DND-41 (cell line): ENCODE results near the gene FHAD1.

ENCODE experiments used
- ATAC-seq: fragments of 200-7000 bp; cut with Tn5 transposase; 3 replicates; pipeline ENCODE4 v1.9.1; 2021; ENCODE audit warnings: low read depth; ENCODE audit not compliant: insufficient read depth
- DNase-seq: peaks from one replicate; pipeline ENCODE4 v3.0.0-alpha.2; 2020
- H2AFZ ChIP-seq: 2 replicates; pipeline ENCODE4 v1.6.0; 2012; ENCODE audit warnings: low read depth, low read length
- H3K27ac ChIP-seq: 2 replicates; pipeline ENCODE4 v1.5.1; 2012; ENCODE audit warnings: low read length, inconsistent platforms
- H3K27me3 ChIP-seq: fragments of 200-600 bp; sonication (generic); 2 replicates; pipeline ENCODE4 v1.6.0; 2012; ENCODE audit warnings: low read length, mild to moderate bottlenecking, inconsistent platforms; ENCODE audit not compliant: insufficient read depth, poor library complexity
- H3K36me3 ChIP-seq: 2 replicates; pipeline ENCODE4 v1.5.1; 2012; ENCODE audit warnings: low read length, inconsistent platforms; ENCODE audit not compliant: insufficient read depth
- H3K4me1 ChIP-seq: 2 replicates; pipeline ENCODE4 v1.5.1; 2012; ENCODE audit warnings: mild to moderate bottlenecking, low read length; ENCODE audit not compliant: insufficient read depth
- H3K4me2 ChIP-seq: 2 replicates; pipeline ENCODE4 v1.6.0; 2012; ENCODE audit warnings: mild to moderate bottlenecking, moderate library complexity, low read length, inconsistent platforms; ENCODE audit not compliant: insufficient read depth
- H3K4me3 ChIP-seq, 2 experiments: fragments of 200-600 bp in 1 of 2; shearing (Covaris generic) in 1 of 2; 2 replicates each; pipeline ENCODE4 v1.5.1; 2012 to 2016; ENCODE audit warnings: inconsistent platforms in 2 of 2, low read length in 2 of 2, mild to moderate bottlenecking in 2 of 2, low read depth in 1 of 2, moderate library complexity in 1 of 2
- H3K79me2 ChIP-seq: 2 replicates; pipeline ENCODE4 v1.6.0; 2012; ENCODE audit warnings: low read length, inconsistent platforms; ENCODE audit not compliant: insufficient read depth
- H3K9ac ChIP-seq: 2 replicates; pipeline ENCODE4 v1.6.0; 2012; ENCODE audit warnings: low read depth, mild to moderate bottlenecking, inconsistent platforms, low read length, moderate library complexity
- H3K9me3 ChIP-seq: 2 replicates; pipeline ENCODE4 v1.5.1; 2012; ENCODE audit warnings: low read length, moderate library complexity, mild to moderate bottlenecking, inconsistent platforms; ENCODE audit not compliant: insufficient read depth, severe bottlenecking
- H4K20me1 ChIP-seq: 2 replicates; pipeline ENCODE4 v1.6.0; 2012; ENCODE audit warnings: low read length; ENCODE audit not compliant: insufficient read depth
- EZH2 ChIP-seq: IDR thresholded peaks from 3 replicates; pipeline ENCODE4 v1.6.1; 2012; ENCODE audit warnings: borderline replicate concordance, low read depth, mild to moderate bottlenecking, moderate library complexity, low read length, inconsistent platforms; ENCODE audit not compliant: severe bottlenecking
- TF ChIP-seq, protein P1 (sequence below): IDR thresholded peaks from 2 replicates; pipeline ENCODE4 v1.5.1; 2012; ENCODE audit warnings: borderline replicate concordance, low read length, moderate library complexity, mild to moderate bottlenecking; ENCODE audit not compliant: poor library complexity, severe bottlenecking; ENCODE audit errors: extremely low read depth

FHAD1 gene

DNA sequence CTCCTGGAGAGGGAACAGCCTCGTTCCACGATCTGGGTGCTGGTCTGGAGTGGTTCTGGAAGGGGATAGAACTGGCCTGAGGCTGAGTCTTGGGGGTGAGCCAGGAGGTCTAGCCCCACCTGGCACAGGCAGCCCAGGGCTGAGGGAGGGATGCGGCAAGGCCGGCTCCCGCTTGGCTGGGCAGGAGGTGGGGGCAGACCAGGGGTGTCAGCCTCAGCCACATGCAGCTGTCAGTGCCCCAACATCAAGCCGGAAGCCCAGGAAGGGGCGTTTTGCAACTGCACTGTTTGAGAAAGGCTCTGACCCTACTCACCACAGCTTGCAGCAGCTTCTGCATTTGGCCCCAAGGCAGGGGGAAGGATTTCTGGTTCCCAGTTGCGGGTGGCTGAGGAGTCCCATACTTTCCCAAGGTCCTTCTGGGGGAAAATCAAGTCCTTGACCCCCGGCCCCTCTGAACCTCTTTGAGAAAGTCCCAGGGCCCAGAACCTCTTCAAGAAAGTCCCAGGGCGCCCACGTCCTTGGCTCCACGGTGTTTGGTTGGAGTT, 164.6 kb downstream of the FHAD1 start:
- no peaks in the 10 kb centered on the region for H3K9me3 ChIP-seq
- ATAC-seq, result no peak
- H3K4me3 ChIP-seq, result peak overlapping the region in 1 of 2 experiments; percentile 80; a peak in 2 of 4 replicates
- peaks cover 9% of the 10 kb centered on the region; the same call in 1 of the 2 replicates for H3K36me3 ChIP-seq
- H3K27me3 ChIP-seq, result peaks cover 19% of the 10 kb centered on the region
- H2AFZ ChIP-seq, result no peak overlapping the region
- H3K4me2 ChIP-seq, result peak overlapping the region; percentile 85
- peaks cover 67% of the 10 kb centered on the region for H4K20me1 ChIP-seq
- peak; percentile 24 for DNase-seq
- peaks cover 16% of the 10 kb centered on the region for H3K79me2 ChIP-seq
- peaks cover 38% of the 10 kb centered on the region for H3K4me1 ChIP-seq
- no peak for TF ChIP-seq EZH2
- TF ChIP-seq, protein P1, sequence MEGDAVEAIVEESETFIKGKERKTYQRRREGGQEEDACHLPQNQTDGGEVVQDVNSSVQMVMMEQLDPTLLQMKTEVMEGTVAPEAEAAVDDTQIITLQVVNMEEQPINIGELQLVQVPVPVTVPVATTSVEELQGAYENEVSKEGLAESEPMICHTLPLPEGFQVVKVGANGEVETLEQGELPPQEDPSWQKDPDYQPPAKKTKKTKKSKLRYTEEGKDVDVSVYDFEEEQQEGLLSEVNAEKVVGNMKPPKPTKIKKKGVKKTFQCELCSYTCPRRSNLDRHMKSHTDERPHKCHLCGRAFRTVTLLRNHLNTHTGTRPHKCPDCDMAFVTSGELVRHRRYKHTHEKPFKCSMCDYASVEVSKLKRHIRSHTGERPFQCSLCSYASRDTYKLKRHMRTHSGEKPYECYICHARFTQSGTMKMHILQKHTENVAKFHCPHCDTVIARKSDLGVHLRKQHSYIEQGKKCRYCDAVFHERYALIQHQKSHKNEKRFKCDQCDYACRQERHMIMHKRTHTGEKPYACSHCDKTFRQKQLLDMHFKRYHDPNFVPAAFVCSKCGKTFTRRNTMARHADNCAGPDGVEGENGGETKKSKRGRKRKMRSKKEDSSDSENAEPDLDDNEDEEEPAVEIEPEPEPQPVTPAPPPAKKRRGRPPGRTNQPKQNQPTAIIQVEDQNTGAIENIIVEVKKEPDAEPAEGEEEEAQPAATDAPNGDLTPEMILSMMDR, result no peak
- H3K27ac ChIP-seq, result no peak overlapping the region
- H3K9ac ChIP-seq, result peak overlapping the region; percentile 86; the same call in 1 of the 2 replicates

DNA sequence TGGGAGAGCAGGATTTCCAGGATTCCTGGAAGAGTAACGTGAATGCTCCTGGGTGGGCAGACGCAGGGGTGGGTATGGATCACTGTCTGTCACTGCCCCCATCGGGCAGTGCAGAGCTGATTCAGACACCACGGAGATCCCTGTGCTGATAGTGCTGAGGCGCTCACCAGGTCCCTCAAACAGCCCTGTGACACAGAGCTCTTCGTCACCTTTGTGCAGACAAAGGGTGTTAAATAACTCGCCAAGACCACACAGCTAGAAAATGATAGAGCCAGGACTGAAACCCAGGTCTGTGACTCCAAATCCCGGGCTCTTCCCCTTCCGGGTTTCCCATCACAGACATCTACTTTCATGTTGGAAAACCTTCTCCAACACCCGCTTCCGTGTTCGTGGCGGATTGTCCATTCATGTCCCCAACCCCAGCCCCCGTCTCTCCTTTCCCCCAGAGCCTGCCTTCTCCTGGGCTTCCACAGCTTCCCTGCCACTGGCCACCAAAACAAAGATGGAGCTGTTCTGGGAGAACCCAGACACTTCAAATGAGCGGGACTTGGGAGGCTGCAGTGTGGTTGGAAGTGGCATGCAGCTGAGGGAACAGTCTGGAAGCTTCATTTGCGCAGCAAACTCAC, 165.3 kb downstream of the FHAD1 start:
- TF ChIP-seq, protein P1, result no peak
- no peak for TF ChIP-seq EZH2
- Histone ChIP-seq H3K4me2 (peak overlapping the region; percentile 85; the same call in 1 of the 2 replicates), H3K9ac (no peak overlapping the region), H2AFZ (no peak overlapping the region), H3K4me1 (peaks cover 44% of the 10 kb centered on the region), H3K79me2 (peaks cover 16% of the 10 kb centered on the region), H4K20me1 (peaks cover 73% of the 10 kb centered on the region), H3K36me3 (peaks cover 9% of the 10 kb centered on the region; the same call in 1 of the 2 replicates), H3K27me3 (peaks cover 17% of the 10 kb centered on the region), H3K4me3 (no peak overlapping the region), H3K27ac (no peak overlapping the region), H3K9me3 (no peaks in the 10 kb centered on the region)
- ATAC-seq (no peak), DNase-seq (no peak)

DNA sequence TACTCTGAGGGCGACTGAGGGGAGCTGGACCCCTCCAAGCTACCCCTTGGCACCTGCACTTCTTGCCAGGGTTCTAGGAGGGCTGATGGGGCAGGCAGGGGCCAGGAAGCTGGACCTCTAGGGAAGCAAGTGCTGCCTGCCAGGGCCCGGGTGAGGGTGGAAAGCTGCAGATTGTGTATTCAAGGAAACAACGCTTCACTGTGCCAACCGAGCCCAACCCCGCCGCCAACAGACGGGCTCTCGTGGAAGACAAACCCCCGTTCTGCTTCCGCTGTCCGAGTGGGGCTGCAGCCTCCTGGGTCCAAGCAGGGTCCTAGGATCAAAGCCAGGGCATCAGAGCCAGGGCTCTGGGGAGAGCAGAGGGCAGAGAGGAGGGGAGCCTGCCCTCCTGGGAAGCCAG, 165.8 kb downstream of the FHAD1 start:
- ATAC-seq, result no peak

More for the DNA sequence above, 165.8 kb downstream of the FHAD1 start:
- Histone ChIP-seq H3K4me3 (no peak overlapping the region), H3K79me2 (peaks cover 16% of the 10 kb centered on the region), H3K36me3 (peaks cover 9% of the 10 kb centered on the region; the same call in 1 of the 2 replicates), H3K27me3 (peaks cover 14% of the 10 kb centered on the region), H3K4me2 (0 out of 2 replicates have a peak overlapping the region, but pooled peaks have one; percentile 9), H4K20me1 (peaks cover 74% of the 10 kb centered on the region), H3K9ac (no peak overlapping the region), H3K27ac (no peak overlapping the region), H3K9me3 (no peaks in the 10 kb centered on the region), H2AFZ (no peak overlapping the region), H3K4me1 (peaks cover 49% of the 10 kb centered on the region)
- DNase-seq, result no peak
- no peak for TF ChIP-seq EZH2
- TF ChIP-seq, protein P1, result no peak
